ENCODE results near the gene SUCO. TPM values are rescaled to one million over a fixed set of nuclear protein-coding genes. Genes with fewer than 3 reads are reported as not detected.

SUCO gene, protein sequence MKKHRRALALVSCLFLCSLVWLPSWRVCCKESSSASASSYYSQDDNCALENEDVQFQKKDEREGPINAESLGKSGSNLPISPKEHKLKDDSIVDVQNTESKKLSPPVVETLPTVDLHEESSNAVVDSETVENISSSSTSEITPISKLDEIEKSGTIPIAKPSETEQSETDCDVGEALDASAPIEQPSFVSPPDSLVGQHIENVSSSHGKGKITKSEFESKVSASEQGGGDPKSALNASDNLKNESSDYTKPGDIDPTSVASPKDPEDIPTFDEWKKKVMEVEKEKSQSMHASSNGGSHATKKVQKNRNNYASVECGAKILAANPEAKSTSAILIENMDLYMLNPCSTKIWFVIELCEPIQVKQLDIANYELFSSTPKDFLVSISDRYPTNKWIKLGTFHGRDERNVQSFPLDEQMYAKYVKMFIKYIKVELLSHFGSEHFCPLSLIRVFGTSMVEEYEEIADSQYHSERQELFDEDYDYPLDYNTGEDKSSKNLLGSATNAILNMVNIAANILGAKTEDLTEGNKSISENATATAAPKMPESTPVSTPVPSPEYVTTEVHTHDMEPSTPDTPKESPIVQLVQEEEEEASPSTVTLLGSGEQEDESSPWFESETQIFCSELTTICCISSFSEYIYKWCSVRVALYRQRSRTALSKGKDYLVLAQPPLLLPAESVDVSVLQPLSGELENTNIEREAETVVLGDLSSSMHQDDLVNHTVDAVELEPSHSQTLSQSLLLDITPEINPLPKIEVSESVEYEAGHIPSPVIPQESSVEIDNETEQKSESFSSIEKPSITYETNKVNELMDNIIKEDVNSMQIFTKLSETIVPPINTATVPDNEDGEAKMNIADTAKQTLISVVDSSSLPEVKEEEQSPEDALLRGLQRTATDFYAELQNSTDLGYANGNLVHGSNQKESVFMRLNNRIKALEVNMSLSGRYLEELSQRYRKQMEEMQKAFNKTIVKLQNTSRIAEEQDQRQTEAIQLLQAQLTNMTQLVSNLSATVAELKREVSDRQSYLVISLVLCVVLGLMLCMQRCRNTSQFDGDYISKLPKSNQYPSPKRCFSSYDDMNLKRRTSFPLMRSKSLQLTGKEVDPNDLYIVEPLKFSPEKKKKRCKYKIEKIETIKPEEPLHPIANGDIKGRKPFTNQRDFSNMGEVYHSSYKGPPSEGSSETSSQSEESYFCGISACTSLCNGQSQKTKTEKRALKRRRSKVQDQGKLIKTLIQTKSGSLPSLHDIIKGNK (N-terminal part only)
- total RNA-seq = 10 to 100 TPM; 18.6 to 26.9 (median 23.4) TPM

DNA sequence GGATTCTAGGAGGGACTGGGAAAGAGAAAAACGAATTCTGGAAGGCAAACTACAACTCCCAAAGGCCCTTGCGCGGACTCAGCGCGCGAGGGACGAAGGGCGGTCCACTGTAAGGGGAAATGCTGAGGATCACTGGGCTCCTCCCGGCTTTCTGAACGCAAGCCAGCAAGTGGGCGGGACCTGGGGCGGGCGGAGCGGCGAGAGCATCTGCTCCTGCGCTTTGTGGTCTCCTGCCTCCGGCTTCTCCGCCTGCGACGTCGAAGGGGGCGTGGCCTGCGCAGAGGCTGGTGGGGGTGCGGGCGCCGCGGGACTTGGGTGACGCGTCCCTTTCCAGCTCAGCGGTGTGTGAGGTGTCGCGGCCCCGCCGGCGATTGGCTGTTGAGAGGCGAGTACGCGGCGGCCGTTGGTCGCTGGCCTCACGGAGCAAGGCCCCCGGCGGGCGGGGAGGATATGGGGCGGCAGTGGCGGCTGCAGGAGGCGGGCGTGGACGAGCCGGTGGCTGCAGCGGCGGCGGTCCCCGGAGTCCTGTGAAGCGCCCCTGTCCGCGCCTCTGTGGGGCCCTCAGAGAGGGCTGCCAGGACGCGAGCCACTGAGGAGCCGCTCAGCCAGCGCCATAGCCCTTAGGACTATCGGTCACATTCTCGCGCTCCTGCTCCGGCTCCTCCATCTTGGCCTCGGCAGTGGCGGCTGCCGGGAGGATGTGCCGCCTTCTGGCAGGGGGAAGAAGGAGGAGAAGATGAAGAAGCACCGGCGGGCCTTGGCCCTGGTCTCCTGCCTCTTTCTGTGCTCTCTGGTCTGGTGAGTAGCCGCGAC is at the start of gene SUCO:
SUCO (plus strand) TSS at position 451 of the 813 bp plus-strand sequence; CDS start at position 737, 286 bp downstream.
- Histone ChIP-seq H3K4me3 (peak within 1 kb of the TSS; percentile 63 to 98 (median 93)), H3K27me3 (no peaks in the 10 kb centered on the region), H3K9me3 (no peaks in the 10 kb centered on the region), H3K4me1 (peaks cover 6 to 52% (median 25%) of the 10 kb centered on the region in 3 donors), H3K27ac (peak within 1 kb of the TSS; percentile 97 to 100 (median 99)), H3K36me3 (no peaks in the 10 kb centered on the region)
- DNase-seq = peak; percentile 98
- intact Hi-C loops (cut with DNase I) = no loop called here
- peak in 3 of 4 donors; percentile 98 to 99 (median 99) for TF ChIP-seq POLR2A (IDR thresholded peaks at IDR 0.05)
- TF ChIP-seq, protein P1, sequence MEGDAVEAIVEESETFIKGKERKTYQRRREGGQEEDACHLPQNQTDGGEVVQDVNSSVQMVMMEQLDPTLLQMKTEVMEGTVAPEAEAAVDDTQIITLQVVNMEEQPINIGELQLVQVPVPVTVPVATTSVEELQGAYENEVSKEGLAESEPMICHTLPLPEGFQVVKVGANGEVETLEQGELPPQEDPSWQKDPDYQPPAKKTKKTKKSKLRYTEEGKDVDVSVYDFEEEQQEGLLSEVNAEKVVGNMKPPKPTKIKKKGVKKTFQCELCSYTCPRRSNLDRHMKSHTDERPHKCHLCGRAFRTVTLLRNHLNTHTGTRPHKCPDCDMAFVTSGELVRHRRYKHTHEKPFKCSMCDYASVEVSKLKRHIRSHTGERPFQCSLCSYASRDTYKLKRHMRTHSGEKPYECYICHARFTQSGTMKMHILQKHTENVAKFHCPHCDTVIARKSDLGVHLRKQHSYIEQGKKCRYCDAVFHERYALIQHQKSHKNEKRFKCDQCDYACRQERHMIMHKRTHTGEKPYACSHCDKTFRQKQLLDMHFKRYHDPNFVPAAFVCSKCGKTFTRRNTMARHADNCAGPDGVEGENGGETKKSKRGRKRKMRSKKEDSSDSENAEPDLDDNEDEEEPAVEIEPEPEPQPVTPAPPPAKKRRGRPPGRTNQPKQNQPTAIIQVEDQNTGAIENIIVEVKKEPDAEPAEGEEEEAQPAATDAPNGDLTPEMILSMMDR (IDR thresholded peaks at IDR 0.05) = peak in 1 of 6 experiments; percentile 3
- 0 to 3% methylated on average over 3 to 6 of the region's 74 CpGs for WGBS, 2 donors

DNA sequence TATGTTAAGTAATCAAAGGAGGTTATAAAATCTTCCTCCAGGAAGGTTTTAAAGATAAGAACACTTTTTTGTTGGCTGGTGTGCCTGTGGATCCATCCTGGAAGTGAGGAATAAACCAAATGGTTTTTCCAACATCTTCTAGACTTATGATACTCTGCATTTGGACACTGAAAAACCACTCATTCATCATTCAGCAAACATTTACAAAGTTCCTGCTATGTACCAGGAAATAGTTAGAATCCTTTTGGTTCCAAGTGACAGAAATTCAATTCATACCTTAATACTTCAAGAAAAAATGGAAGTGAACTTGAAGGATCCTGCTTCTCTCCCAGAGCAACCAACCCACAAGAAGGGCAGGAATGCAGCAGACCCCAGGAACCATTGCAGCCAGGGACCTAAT is 49.5 kb upstream of the SUCO start:
- intact Hi-C loops (cut with DNase I) = no loop called here
- peak overlapping the region in 1 of 4 donors; percentile 26 for H3K27ac ChIP-seq
- H3K27me3 ChIP-seq = no peaks in the 10 kb centered on the region
- no peaks in the 10 kb centered on the region for H3K9me3 ChIP-seq
- no peaks in the 10 kb centered on the region for H3K36me3 ChIP-seq
- H3K4me1 ChIP-seq = peaks cover 0 to 20% (median 3%) of the 10 kb centered on the region in 3 donors
- no peak for DNase-seq
- TF ChIP-seq POLR2A (IDR thresholded peaks at IDR 0.05) = no peak
- TF ChIP-seq, protein P1 (IDR thresholded peaks at IDR 0.05) = no peak
- no peak overlapping the region for H3K4me3 ChIP-seq

DNA sequence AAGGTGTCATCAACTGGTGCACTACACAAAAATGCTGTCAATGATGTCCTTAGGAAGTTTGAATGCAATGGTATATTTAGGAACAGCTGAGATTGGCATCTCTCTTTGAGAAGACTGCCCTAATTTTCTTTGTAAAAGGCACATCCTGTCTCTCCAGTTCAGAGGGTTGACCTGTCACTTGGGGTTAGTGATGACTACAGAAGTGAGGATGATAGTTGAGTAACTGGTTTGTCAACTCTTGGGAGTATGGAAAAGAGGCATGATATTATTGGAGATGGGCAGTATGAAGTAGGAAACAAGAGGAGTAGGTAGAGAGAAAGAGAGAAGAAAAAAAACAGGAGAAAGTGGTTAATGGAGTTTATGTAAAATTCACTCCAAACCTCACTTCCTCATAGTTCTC is 48.7 kb upstream of the SUCO start:
- H3K27me3 ChIP-seq = no peaks in the 10 kb centered on the region
- H3K4me1 ChIP-seq = peaks cover 0 to 20% (median 3%) of the 10 kb centered on the region in 3 donors
- intact Hi-C loops (cut with DNase I) = no loop called here
- H3K9me3 ChIP-seq = no peaks in the 10 kb centered on the region
- H3K4me3 ChIP-seq = no peak overlapping the region
- H3K27ac ChIP-seq = peak overlapping the region in 1 of 4 donors; percentile 26
- no peaks in the 10 kb centered on the region for H3K36me3 ChIP-seq
- no peak for DNase-seq
- TF ChIP-seq, protein P1 (IDR thresholded peaks at IDR 0.05) = no peak
- TF ChIP-seq POLR2A (IDR thresholded peaks at IDR 0.05) = no peak

DNA sequence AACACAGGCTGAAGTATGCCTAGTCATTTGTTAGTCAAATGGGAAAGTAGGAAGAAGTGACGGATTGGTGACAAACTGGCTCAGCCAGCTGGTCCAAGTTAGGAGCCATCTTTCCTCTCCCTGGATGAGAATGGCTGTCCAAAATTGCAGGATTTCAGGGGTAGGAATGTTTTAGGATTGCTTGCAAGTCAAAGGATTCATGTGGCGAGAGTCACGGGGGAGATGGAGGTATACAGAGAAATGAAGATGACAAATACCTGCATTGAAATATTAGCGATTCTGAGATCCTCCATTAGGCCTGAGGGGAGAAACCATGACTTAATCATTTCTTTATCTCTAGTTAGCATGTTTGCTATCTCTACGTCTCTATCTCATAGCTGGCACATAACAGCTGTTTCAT is 47.3 kb upstream of the SUCO start:
- no peak for TF ChIP-seq POLR2A (IDR thresholded peaks at IDR 0.05)
- TF ChIP-seq, protein P1 (IDR thresholded peaks at IDR 0.05) = no peak
- WGBS, 2 donors = 73 to 74% methylated on average over 5 of the region's 5 CpGs
- intact Hi-C loops (cut with DNase I) = no loop called here

More for the DNA sequence above, 47.3 kb upstream of the SUCO start:
- no peak overlapping the region for H3K4me3 ChIP-seq
- H3K27ac ChIP-seq = no peak overlapping the region
- DNase-seq = no peak
- no peaks in the 10 kb centered on the region for H3K27me3 ChIP-seq
- H3K9me3 ChIP-seq = no peaks in the 10 kb centered on the region
- H3K36me3 ChIP-seq = no peaks in the 10 kb centered on the region
- peaks cover 0 to 20% (median 3%) of the 10 kb centered on the region in 3 donors for H3K4me1 ChIP-seq
